ENCODE measurements around the gene ART1. TPM values are rescaled to one million over a fixed set of nuclear protein-coding genes. Genes with fewer than 3 reads are reported as not detected.

ART1 gene
- polyA plus RNA-seq, 1 donor, result 0.38 TPM

Other genes with a start within 250 kb of the ART1 start
- gene ART5, start 3.1 kb upstream of the ART1 start, polyA plus RNA-seq (ENCODE audit: insufficient read length), result 4.1 TPM
- 2.9 TPM for gene CHRNA10, start 26.3 kb downstream of the ART1 start, polyA plus RNA-seq (ENCODE audit: insufficient read length)
- gene NUP98, start 152.4 kb downstream of the ART1 start, polyA plus RNA-seq (ENCODE audit: insufficient read length), result 78.0 TPM
- gene PGAP2, start 163.4 kb downstream of the ART1 start, polyA plus RNA-seq (ENCODE audit: insufficient read length), result 48.7 TPM
- 19.4 TPM for gene RHOG, start 195.8 kb downstream of the ART1 start, polyA plus RNA-seq (ENCODE audit: insufficient read length)
- 37.1 TPM for gene STIM1, start 210.5 kb downstream of the ART1 start, polyA plus RNA-seq (ENCODE audit: insufficient read length)

Data from left kidney (tissue), 1 donor.